Measurements from ENCODE around the gene GIPC1.
A peak's percentile ranks its signal among the peaks of the same experiment; 100 is the strongest.

GIPC1 gene

GRCh38 chr19:14517840-14518505 lies 22.0 kb upstream of the GIPC1 start, which contains the start of gene DNAJB1:
TSS of gene DNAJB1 (minus strand) at chr19:14518397. CDS start at chr19:14518349, 48 bp downstream.
- peaks cover 40% of the 10 kb centered on the region for H3K36me3 ChIP-seq (ENCODE audit: insufficient read depth, low read length)
- H3K9ac ChIP-seq (ENCODE audit: low read length): peak within 1 kb of the TSS; percentile 99
- peaks cover 41% of the 10 kb centered on the region for H3K4me1 ChIP-seq (ENCODE audit: insufficient read depth, low read length, severe bottlenecking)
- H3F3A ChIP-seq (ENCODE audit: insufficient read depth, low read length): peaks cover 14% of the 10 kb centered on the region
- no peaks in the 10 kb centered on the region for H3K9me3 ChIP-seq (ENCODE audit: low read length)
- H3K27ac ChIP-seq (ENCODE audit: low read depth, low read length, poor library complexity, severe bottlenecking): peak within 1 kb of the TSS; percentile 78
- H3K4me3 ChIP-seq (ENCODE audit: low read depth, low read length, poor library complexity, severe bottlenecking): peak within 1 kb of the TSS; percentile 98
- no peaks in the 10 kb centered on the region for H3K27me3 ChIP-seq (ENCODE audit: insufficient read depth, low read length)
- H3K4me2 ChIP-seq (ENCODE audit: low read length): peak within 1 kb of the TSS; percentile 84
- TF ChIP-seq CTCF (IDR thresholded peaks at IDR 0.05; ENCODE audit: low read length) (no peak), EZH2 (IDR thresholded peaks at IDR 0.05; ENCODE audit: borderline replicate concordance, low read length) (no peak)
- no peak within 1 kb of the TSS for H2AFZ ChIP-seq (ENCODE audit: low read length)
- H3K9me2 ChIP-seq (ENCODE audit: low read depth, low read length): no peaks in the 10 kb centered on the region
- H4K20me1 ChIP-seq (ENCODE audit: insufficient read depth, low read length): no peaks in the 10 kb centered on the region
- H3K79me2 ChIP-seq (ENCODE audit: insufficient read depth, low read length): peaks cover 16% of the 10 kb centered on the region

GRCh38 chr19:14517446-14517839 lies 21.5 kb upstream of the GIPC1 start:
- Histone ChIP-seq H2AFZ (ENCODE audit: low read length) (no peak overlapping the region), H3K4me1 (ENCODE audit: insufficient read depth, low read length, severe bottlenecking) (peaks cover 36% of the 10 kb centered on the region), H3K9ac (ENCODE audit: low read length) (peak overlapping the region; percentile 99), H3K9me3 (ENCODE audit: low read length) (no peaks in the 10 kb centered on the region), H3K79me2 (ENCODE audit: insufficient read depth, low read length) (peaks cover 16% of the 10 kb centered on the region), H3K9me2 (ENCODE audit: low read depth, low read length) (no peaks in the 10 kb centered on the region), H3K4me3 (ENCODE audit: low read depth, low read length, poor library complexity, severe bottlenecking) (peak overlapping the region; percentile 98), H3K27ac (ENCODE audit: low read depth, low read length, poor library complexity, severe bottlenecking) (no peak overlapping the region), H3K36me3 (ENCODE audit: insufficient read depth, low read length) (peaks cover 45% of the 10 kb centered on the region), H3K4me2 (ENCODE audit: low read length) (peak overlapping the region; percentile 84), H3K27me3 (ENCODE audit: insufficient read depth, low read length) (no peaks in the 10 kb centered on the region), H3F3A (ENCODE audit: insufficient read depth, low read length) (peaks cover 14% of the 10 kb centered on the region), H4K20me1 (ENCODE audit: insufficient read depth, low read length) (no peaks in the 10 kb centered on the region)
- no peak for TF ChIP-seq EZH2 (IDR thresholded peaks at IDR 0.05; ENCODE audit: borderline replicate concordance, low read length)
- no peak for TF ChIP-seq CTCF (IDR thresholded peaks at IDR 0.05; ENCODE audit: low read length)

GRCh38 chr19:14516746-14517438 lies 21.0 kb upstream of the GIPC1 start:
- no peak for TF ChIP-seq CTCF (IDR thresholded peaks at IDR 0.05; ENCODE audit: low read length)
- no peak for TF ChIP-seq EZH2 (IDR thresholded peaks at IDR 0.05; ENCODE audit: borderline replicate concordance, low read length)
- H3K4me2 ChIP-seq (ENCODE audit: low read length): peak overlapping the region; percentile 84
- no peaks in the 10 kb centered on the region for H4K20me1 ChIP-seq (ENCODE audit: insufficient read depth, low read length)
- peaks cover 16% of the 10 kb centered on the region for H3K79me2 ChIP-seq (ENCODE audit: insufficient read depth, low read length)
- H3K4me1 ChIP-seq (ENCODE audit: insufficient read depth, low read length, severe bottlenecking): peaks cover 30% of the 10 kb centered on the region
- no peaks in the 10 kb centered on the region for H3K9me3 ChIP-seq (ENCODE audit: low read length)
- no peaks in the 10 kb centered on the region for H3K27me3 ChIP-seq (ENCODE audit: insufficient read depth, low read length)
- peaks cover 14% of the 10 kb centered on the region for H3F3A ChIP-seq (ENCODE audit: insufficient read depth, low read length)
- no peak overlapping the region for H3K27ac ChIP-seq (ENCODE audit: low read depth, low read length, poor library complexity, severe bottlenecking)
- H2AFZ ChIP-seq (ENCODE audit: low read length): no peak overlapping the region
- H3K9me2 ChIP-seq (ENCODE audit: low read depth, low read length): no peaks in the 10 kb centered on the region
- H3K36me3 ChIP-seq (ENCODE audit: insufficient read depth, low read length): peaks cover 46% of the 10 kb centered on the region
- H3K4me3 ChIP-seq (ENCODE audit: low read depth, low read length, poor library complexity, severe bottlenecking): peak overlapping the region; percentile 98
- peak overlapping the region; percentile 99 for H3K9ac ChIP-seq (ENCODE audit: low read length)

Measured in OCI-LY1 (cell line).